ENCODE results near the gene BPIFA1.

- TF ChIP-seq ELF4 (IDR thresholded peaks at IDR 0.05) = no peak
- no peak for TF ChIP-seq HDGF (IDR thresholded peaks at IDR 0.05; ENCODE audit: borderline replicate concordance)
- no peak for TF ChIP-seq FOXA1 (IDR thresholded peaks at IDR 0.05)
- no peak for TF ChIP-seq LEF1 (IDR thresholded peaks at IDR 0.05; ENCODE audit: borderline replicate concordance)
- no peak for TF ChIP-seq SP1 (IDR thresholded peaks at IDR 0.05)
- TF ChIP-seq ARNT (IDR thresholded peaks at IDR 0.05) = no peak
- no peak for TF ChIP-seq CTBP1 (IDR thresholded peaks at IDR 0.05; ENCODE audit: borderline replicate concordance)
- TF ChIP-seq SUZ12 (IDR thresholded peaks at IDR 0.05) = no peak
- no peak for TF ChIP-seq FOXM1 (IDR thresholded peaks at IDR 0.05; ENCODE audit: borderline replicate concordance)
- TF ChIP-seq ZNF384 (IDR thresholded peaks at IDR 0.05) = no peak
- no peak for TF ChIP-seq FOXK2 (IDR thresholded peaks at IDR 0.05)
- TF ChIP-seq BHLHE40 (IDR thresholded peaks at IDR 0.05; ENCODE audit: borderline replicate concordance) = no peak
- TF ChIP-seq PKNOX1 (IDR thresholded peaks at IDR 0.05) = no peak
Measured at GRCh38 chr20:33273117-33273851, 37.5 kb downstream of the BPIFA1 start.

Measured in HEK293T (cell line).